Measurements from ENCODE around the gene NFU1. TPM values are rescaled to one million over a fixed set of nuclear protein-coding genes. Genes with fewer than 3 reads are reported as not detected.

NFU1 gene
- total and polyA plus RNA-seq, 2 of the 8 experiments (the other 6 are each of a cell fraction or from before 2014, with no cell fraction given), result 18.4 to 45.5 TPM

GRCh38 chr2:69436596-69436937 is 668 bp downstream of the NFU1 start:
- H4K91ac ChIP-seq (replicated peaks; ENCODE audit: insufficient read length, low read length), result no peak overlapping the region
- H3K9me3 ChIP-seq (ENCODE audit: insufficient read depth in 2 of 2, low read depth in 1 of 2, low read length in 1 of 2), result no peaks in the 10 kb centered on the region
- no peak overlapping the region for H3K14ac ChIP-seq (ENCODE audit: insufficient read length)
- H2BK20ac ChIP-seq (ENCODE audit: low read length), result no peak overlapping the region
- no peak overlapping the region for H3K56ac ChIP-seq (replicated peaks; ENCODE audit: insufficient read length, low read depth, low read length)
- peak overlapping the region; percentile 65 to 89 (median 79) for H3K4me3 ChIP-seq (ENCODE audit: extremely low read depth in 1 of 4, insufficient read depth in 2 of 4, low read depth in 3 of 4, low read length in 4 of 4)
- no peaks in the 10 kb centered on the region for H3K79me1 ChIP-seq (ENCODE audit: low read depth, low read length)
- TF ChIP-seq POLR2A (IDR thresholded peaks at IDR 0.05; ENCODE audit: control extremely low read depth in 1 of 2, low read depth in 2 of 2, low read length in 2 of 2), result no peak
- 0 out of 2 replicates have a peak, but pooled peaks have one; percentile 16 for TF ChIP-seq ATF2 (IDR thresholded peaks at IDR 0.05; ENCODE audit: low read length)
- no peak overlapping the region for H2BK120ac ChIP-seq (replicated peaks; ENCODE audit: low read depth, low read length)
- H2AK5ac ChIP-seq (ENCODE audit: low read depth, low read length), result no peak overlapping the region
- ChIA-PET CTCF (ENCODE audit: partially characterized antibody) (interaction anchor here (0.6 to 2.5 kb wide), 15 partner anchors 9 to 289 kb away, joined by 3 to 8 read pairs (median 3); no protein-coding TSS in a partner anchor), POLR2A (ENCODE audit: partially characterized antibody) (interaction anchor here (0.9 to 1.9 kb wide), 15 partner anchors 9 to 392 kb away, joined by 3 to 10 read pairs (median 4); partner anchors contain the start of genes GFPT1 and GMCL1)
- H2BK15ac ChIP-seq (ENCODE audit: low read length), result no peak overlapping the region
- peak overlapping the region; percentile 81 to 86 for H3K4me2 ChIP-seq (ENCODE audit: insufficient read depth in 1 of 2, low read depth in 2 of 2, low read length in 2 of 2)
- H3K27me3 ChIP-seq (replicated peaks in 1 of 4; ENCODE audit: control insufficient read depth in 3 of 4, extremely low read depth in 1 of 4, insufficient read depth in 3 of 4, low read length in 3 of 4), result no peaks in the 10 kb centered on the region
- 8% methylated on average over 5 of the region's 5 CpGs; no CpG with 5 or more reads in 1 of the 2 experiments for WGBS, 2 experiments (ENCODE audit: extremely low coverage in 1 of 2, insufficient coverage in 1 of 2, insufficient read length in 1 of 2, insufficient replicate concordance in 2 of 2, low coverage in 1 of 2, low lambda C conversion rate in 2 of 2, missing lambda C conversion rate in 1 of 2)
- H3K4ac ChIP-seq (replicated peaks; ENCODE audit: insufficient read length, low read depth, low read length), result no peak overlapping the region
- peaks cover 4 to 5% (median 4%) of the 10 kb centered on the region in 4 experiments for H3K4me1 ChIP-seq (replicated peaks in 1 of 4; ENCODE audit: control insufficient read depth in 3 of 4, insufficient read depth in 4 of 4, low read length in 3 of 4)
- H4K5ac ChIP-seq (ENCODE audit: insufficient read length, low read depth, low read length), result no peak overlapping the region
- no peak overlapping the region for H2BK12ac ChIP-seq (ENCODE audit: low read depth, low read length)
- H4K8ac ChIP-seq (ENCODE audit: extremely low read depth, insufficient read depth, low read length), result no peak overlapping the region
- H3K9ac ChIP-seq (replicated peaks in 1 of 4; ENCODE audit: extremely low read depth in 1 of 4, low read depth in 3 of 4, low read length in 3 of 4), result peak overlapping the region; percentile 72 to 86 (median 85); a peak in 6 of 7 replicates
- peak overlapping the region; percentile 82 for H3K27ac ChIP-seq (ENCODE audit: low read depth, low read length)
- no peak overlapping the region for H2BK5ac ChIP-seq (ENCODE audit: low read depth, low read length)
- H3K23me2 ChIP-seq (ENCODE audit: low read depth, low read length), result peaks cover 3% of the 10 kb centered on the region; the same call in 1 of the 2 replicates
- peak overlapping the region; percentile 95 for H3K18ac ChIP-seq (ENCODE audit: extremely low read depth, low read length)
- FAIRE-seq (no peak), DNase-seq (ENCODE audit: low read depth in 1 of 2, low spot score in 2 of 2) (no peak)
- no peak overlapping the region for H3K23ac ChIP-seq (ENCODE audit: insufficient read length)
- peak overlapping the region; percentile 64; the same call in 1 of the 2 replicates for H2AFZ ChIP-seq (ENCODE audit: low read length)
- peaks cover 0 to 10% of the 10 kb centered on the region in 2 experiments; a peak in 2 of 4 replicates for H3K79me2 ChIP-seq (ENCODE audit: control insufficient read depth in 1 of 2, insufficient read depth in 2 of 2, low read length in 2 of 2)
- peaks cover 0 to 2% of the 10 kb centered on the region in 2 experiments for H4K20me1 ChIP-seq (replicated peaks in 1 of 2; ENCODE audit: control insufficient read depth in 1 of 2, insufficient read depth in 2 of 2, low read length in 2 of 2)
- H3K36me3 ChIP-seq (ENCODE audit: control insufficient read depth in 2 of 4, insufficient read depth in 4 of 4, low read length in 3 of 4), result no peaks in the 10 kb centered on the region; a peak in 1 of 8 replicates
